Measurements from ENCODE around the gene ZBTB49. TPM values are rescaled to one million over a fixed set of nuclear protein-coding genes. Genes with fewer than 3 reads are reported as not detected.

The ZBTB49 gene
- total and polyA plus RNA-seq, 2 of the 4 experiments (the other 2 are of a cell fraction), result 3.2 to 4.8 TPM

DNA sequence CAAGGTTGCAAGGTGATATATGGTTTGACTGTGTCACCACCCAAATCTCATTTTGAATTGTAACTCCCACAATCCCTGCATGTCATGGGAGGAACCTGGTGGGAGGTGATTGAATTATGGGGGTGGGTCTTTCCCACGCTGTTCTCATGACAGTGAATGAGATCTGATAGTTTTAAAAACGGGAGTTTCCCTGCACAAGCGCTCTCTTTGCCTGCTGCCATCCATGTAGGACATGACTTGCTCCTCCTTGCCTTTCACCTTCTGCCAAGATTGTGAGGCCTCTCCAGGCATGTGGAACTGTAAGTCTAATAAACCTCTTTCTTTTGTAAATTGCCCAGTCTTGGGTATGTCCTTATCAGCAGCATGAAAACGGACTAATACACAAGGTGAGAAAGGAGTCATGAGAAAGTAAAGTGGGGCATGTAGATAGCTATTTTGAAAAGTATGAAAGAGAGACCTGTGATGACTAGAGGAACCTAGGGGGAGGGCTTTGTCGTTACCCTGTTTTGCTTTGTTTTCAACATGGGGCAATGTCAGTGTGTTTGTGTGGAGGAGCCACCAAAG, 6.3 kb downstream of the ZBTB49 start:
- CTCF ChIA-PET, result no interaction called here
- Histone ChIP-seq H3K18ac (ENCODE audit: low read depth, low read length) (no peak overlapping the region), H3K4me2 (ENCODE audit: low read depth, low read length) (no peak overlapping the region), H4K91ac (ENCODE audit: insufficient read depth, low read depth, low read length) (no peak overlapping the region), H2BK5ac (ENCODE audit: low read depth, low read length, poor library complexity, severe bottlenecking) (no peak overlapping the region), H3K36me3 (ENCODE audit: control insufficient read depth, insufficient read depth, low read length) (peaks cover 4% of the 10 kb centered on the region; the same call in 1 of the 2 replicates), H3K4ac (ENCODE audit: low read depth, low read length) (no peak overlapping the region), H3K27ac (ENCODE audit: insufficient read depth, low read length) (no peak overlapping the region), H2AK9ac (replicated peaks; ENCODE audit: low read depth, low read length, poor library complexity) (no peak overlapping the region), H3K14ac (replicated peaks; ENCODE audit: low read depth, low read length) (no peak overlapping the region), H3K9me3 (ENCODE audit: control insufficient read depth, insufficient read depth, low read length) (no peaks in the 10 kb centered on the region), H3K4me1 (ENCODE audit: control insufficient read depth, insufficient read depth, low read length) (no peaks in the 10 kb centered on the region), H4K5ac (ENCODE audit: low read depth, low read length) (no peak overlapping the region), H2AK5ac (ENCODE audit: low read depth, low read length) (no peak overlapping the region), H2AFZ (replicated peaks; ENCODE audit: low read length, poor library complexity) (no peak overlapping the region), H3K9me1 (ENCODE audit: insufficient read depth, low read length) (peaks cover 8% of the 10 kb centered on the region; the same call in 1 of the 2 replicates), H2BK120ac (ENCODE audit: low read depth, low read length) (no peak overlapping the region), H3K27me3 (ENCODE audit: control insufficient read depth, insufficient read depth, low read length) (no peaks in the 10 kb centered on the region), H3K23ac (ENCODE audit: low read depth, low read length) (no peak overlapping the region), H2BK15ac (ENCODE audit: low read depth, low read length) (no peak overlapping the region), H3K79me1 (ENCODE audit: low read depth in 1 of 2, low read length in 2 of 2) (peaks cover 52 to 72% of the 10 kb centered on the region in 2 experiments), H4K20me1 (ENCODE audit: insufficient read depth, low read length) (peaks cover 24% of the 10 kb centered on the region), H3K9ac (ENCODE audit: low read depth, low read length) (no peak overlapping the region), H3K4me3 (ENCODE audit: insufficient read depth, low read depth, low read length) (no peak overlapping the region), H3K56ac (ENCODE audit: extremely low read depth, insufficient read depth, low read length) (no peak overlapping the region), H4K8ac (ENCODE audit: low read depth in 2 of 2, low read length in 2 of 2) (no peak overlapping the region), H2BK20ac (ENCODE audit: low read depth, low read length) (no peak overlapping the region)
- in situ Hi-C loops (cut with MboI; ENCODE audit: low sequenced_read_pairs), result no loop called here
- WGBS, 2 experiments (ENCODE audit: extremely low coverage in 2 of 2, insufficient read length in 1 of 2), result 89% methylated on average over 1 of the region's 5 CpGs; no CpG with 5 or more reads in 1 of the 2 experiments
- POLR2A ChIA-PET (ENCODE audit: unreplicated experiment), result no interaction called here
- intact Hi-C loops (cut with micrococcal nuclease), result no loop called here
- dilution Hi-C loops (cut with HindIII; ENCODE audit: low sequenced_read_pairs, unreplicated experiment), result no loop called here
- BruUV-seq (replicated peaks), result no TSS peak
- no peak for DNase-seq
- no peak for TF ChIP-seq RFX5 (IDR thresholded peaks at IDR 0.05; ENCODE audit: low read depth, low read length)
- TF ChIP-seq, protein P1, sequence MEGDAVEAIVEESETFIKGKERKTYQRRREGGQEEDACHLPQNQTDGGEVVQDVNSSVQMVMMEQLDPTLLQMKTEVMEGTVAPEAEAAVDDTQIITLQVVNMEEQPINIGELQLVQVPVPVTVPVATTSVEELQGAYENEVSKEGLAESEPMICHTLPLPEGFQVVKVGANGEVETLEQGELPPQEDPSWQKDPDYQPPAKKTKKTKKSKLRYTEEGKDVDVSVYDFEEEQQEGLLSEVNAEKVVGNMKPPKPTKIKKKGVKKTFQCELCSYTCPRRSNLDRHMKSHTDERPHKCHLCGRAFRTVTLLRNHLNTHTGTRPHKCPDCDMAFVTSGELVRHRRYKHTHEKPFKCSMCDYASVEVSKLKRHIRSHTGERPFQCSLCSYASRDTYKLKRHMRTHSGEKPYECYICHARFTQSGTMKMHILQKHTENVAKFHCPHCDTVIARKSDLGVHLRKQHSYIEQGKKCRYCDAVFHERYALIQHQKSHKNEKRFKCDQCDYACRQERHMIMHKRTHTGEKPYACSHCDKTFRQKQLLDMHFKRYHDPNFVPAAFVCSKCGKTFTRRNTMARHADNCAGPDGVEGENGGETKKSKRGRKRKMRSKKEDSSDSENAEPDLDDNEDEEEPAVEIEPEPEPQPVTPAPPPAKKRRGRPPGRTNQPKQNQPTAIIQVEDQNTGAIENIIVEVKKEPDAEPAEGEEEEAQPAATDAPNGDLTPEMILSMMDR (conservative IDR thresholded peaks at IDR 0.05; ENCODE audit: low read depth, low read length), result no peak
- TF ChIP-seq, protein P2, sequence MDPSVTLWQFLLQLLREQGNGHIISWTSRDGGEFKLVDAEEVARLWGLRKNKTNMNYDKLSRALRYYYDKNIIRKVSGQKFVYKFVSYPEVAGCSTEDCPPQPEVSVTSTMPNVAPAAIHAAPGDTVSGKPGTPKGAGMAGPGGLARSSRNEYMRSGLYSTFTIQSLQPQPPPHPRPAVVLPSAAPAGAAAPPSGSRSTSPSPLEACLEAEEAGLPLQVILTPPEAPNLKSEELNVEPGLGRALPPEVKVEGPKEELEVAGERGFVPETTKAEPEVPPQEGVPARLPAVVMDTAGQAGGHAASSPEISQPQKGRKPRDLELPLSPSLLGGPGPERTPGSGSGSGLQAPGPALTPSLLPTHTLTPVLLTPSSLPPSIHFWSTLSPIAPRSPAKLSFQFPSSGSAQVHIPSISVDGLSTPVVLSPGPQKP (IDR thresholded peaks at IDR 0.05; ENCODE audit: borderline replicate concordance, low read depth, low read length), result no peak
- TF ChIP-seq CEBPB (IDR thresholded peaks at IDR 0.05; ENCODE audit: low read depth, low read length), result no peak
- ATAC-seq (ENCODE audit: low read depth), result no peak

Measured in IMR-90 (cell line).